HG03159 (cell line): ENCODE results near the gene VASH2.
"Not testable (repeated sequence)": the region's sequence is repeated elsewhere in the genome, so short reads cannot be mapped to it uniquely, and the experiment has no call there.

Experiments used
- ATAC-seq: cut with Tn5 transposase; IDR thresholded peaks from one replicate; pipeline ENCODE4 v1.9.1; 2021; ENCODE audit warnings: mild to moderate bottlenecking, moderate library complexity; ENCODE audit not compliant: unreplicated experiment

VASH2 gene

DNA sequence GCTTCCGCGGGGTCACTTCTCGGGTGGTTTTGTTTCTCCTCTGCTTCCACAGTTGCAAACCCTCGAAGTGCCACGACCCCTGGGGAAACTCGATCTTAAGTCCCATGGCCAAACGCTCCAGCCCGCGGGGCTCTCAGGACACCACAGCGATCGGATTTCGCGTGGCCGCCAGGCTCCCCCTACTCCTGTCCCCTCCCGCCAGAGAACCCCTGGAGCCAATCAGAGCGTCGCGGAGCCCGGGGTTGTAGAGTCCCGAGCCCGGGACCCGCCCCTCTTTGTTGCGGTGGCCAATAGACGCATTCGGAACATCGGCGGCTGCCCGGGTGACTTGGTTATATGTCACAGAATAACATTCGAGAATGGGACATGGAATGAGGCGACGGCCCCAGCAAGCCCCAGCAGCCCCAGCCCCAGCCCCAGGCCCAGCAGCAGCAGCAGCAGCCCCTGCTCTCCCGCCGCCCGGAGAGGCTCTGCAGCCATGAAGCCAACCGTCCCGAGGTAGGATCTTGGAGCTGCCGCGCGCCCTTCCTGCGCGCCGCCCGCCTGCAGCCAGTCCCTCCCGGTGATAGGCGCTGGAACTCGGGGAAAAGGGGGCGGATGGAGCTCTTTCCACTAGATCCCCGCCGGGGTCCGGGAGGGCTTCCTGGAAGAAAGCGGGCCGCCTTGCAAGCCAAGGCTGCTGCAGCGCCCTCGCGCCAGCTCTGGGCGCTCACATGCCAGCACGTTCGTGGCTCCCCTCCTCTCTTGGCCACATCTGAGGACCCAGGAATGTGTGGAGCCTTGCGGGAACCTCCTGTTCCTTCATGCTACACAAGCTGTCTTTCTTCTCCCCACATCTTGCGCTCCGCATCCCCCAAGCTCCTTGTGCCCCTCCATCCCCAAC lies at the start of gene VASH2:
Gene VASH2, plus strand, starts transcription at position 299 of the 883 bp plus-strand sequence. CDS start 1,002 bp downstream, outside the sequence.
- ATAC-seq: peak; percentile 95

DNA sequence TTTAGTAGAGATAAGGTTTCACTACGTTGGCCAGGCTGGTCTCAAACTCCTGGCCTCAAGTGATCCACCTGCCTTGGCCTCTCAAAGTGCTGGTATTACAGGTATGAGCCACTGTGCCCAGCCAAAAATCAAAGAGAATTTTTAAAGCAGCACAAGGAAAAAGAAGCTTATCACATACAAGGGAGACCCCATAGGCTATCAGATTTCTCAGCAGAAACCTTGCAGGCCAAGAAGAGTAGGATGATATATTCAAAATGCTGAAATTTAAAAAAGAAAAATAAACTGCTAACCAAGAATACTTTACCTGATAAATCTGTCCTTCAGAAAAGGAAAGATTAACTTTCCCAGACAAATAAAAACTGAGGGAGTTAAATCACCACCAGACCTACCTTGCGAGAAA lies 49.1 kb upstream of the VASH2 start:
- ATAC-seq: no peak

GRCh38 chr1:212902054-212902453 lies 48.3 kb upstream of the VASH2 start:
- no peak for ATAC-seq

DNA sequence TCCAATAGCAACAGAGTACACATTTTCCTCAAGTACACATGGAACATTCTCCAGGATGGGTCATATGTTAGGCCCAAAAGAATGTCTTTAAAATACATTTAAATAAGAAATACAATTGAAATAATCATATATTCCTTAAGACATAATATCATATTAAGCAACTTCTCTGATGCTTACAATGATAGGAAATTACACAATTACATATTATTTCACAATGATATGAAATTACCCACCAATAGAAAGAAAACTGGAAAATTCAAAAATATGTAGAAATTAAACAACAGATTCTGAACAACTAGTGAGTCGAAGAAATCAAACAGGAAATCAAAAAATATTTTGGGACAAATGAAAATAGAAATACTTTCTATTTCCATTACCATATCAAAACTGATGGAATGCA lies 46.7 kb upstream of the VASH2 start:
- ATAC-seq: no peak

GRCh38 chr1:212908071-212908470 lies 42.3 kb upstream of the VASH2 start:
- not testable (repeated sequence) for ATAC-seq

- no peak for ATAC-seq
Measured at GRCh38 chr1:212908971-212909370, 41.4 kb upstream of the VASH2 start.

DNA sequence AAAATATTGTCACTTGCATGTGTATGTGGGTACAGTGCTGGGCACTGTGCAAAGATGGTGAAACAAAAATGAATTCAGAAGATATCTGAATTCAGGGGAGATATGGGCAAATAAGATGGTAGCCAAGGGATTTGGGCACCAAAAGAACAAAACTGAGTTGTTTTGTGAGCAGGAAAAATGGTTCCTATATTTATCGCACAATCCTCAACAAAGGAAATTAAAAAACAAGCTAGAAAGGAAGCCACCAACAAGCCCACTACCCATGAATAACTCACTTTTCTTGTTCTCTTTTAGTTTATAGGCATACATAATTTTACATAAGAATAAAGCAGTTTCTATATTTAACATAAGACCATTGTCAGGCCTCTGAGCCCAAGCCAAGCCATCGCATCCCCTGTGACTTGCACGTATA lies 40.7 kb upstream of the VASH2 start:
- no peak for ATAC-seq

DNA sequence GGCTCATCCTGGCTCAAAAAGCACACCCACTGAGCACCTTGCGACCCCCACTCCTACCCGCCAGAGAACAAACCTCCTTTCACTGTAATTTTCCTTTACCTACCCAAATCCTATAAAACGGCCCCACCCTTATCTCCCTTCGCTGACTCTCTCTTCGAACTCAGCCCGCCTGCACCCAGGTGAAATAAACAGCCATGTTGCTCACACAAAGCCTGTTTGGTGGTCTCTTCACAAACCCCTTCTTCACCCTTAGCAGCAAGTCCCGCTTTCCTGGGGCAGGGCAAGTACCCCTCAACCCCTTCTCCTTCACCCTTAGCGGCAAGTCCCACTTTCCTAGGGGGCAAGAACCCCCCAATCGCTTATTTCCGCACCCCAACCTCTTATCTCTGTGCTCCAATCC lies 40.1 kb upstream of the VASH2 start:
- not testable (repeated sequence) for ATAC-seq

DNA sequence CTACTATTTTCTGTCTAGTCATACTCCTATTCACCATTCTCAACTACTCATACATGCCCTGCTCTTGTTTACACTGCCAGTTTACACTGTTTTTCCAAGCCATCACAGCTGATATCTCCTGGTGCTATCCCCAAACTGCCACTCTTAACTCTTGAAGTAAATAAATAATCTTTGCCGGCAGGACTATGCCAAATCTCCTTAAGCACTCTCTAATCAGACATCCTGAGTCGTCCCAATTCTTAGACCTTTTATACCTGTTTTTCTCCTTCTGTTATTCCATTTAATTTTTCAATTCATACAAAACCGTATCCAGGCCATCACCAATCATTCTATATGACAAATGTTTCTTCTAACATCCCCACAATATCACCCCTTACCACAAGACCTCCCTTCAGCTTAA lies 36.7 kb upstream of the VASH2 start:
- not testable (repeated sequence) for ATAC-seq

- ATAC-seq: not testable (repeated sequence)
Measured at GRCh38 chr1:212914110-212914509, 36.2 kb upstream of the VASH2 start.

GRCh38 chr1:212914789-212915188 lies 35.6 kb upstream of the VASH2 start:
- ATAC-seq: no peak

DNA sequence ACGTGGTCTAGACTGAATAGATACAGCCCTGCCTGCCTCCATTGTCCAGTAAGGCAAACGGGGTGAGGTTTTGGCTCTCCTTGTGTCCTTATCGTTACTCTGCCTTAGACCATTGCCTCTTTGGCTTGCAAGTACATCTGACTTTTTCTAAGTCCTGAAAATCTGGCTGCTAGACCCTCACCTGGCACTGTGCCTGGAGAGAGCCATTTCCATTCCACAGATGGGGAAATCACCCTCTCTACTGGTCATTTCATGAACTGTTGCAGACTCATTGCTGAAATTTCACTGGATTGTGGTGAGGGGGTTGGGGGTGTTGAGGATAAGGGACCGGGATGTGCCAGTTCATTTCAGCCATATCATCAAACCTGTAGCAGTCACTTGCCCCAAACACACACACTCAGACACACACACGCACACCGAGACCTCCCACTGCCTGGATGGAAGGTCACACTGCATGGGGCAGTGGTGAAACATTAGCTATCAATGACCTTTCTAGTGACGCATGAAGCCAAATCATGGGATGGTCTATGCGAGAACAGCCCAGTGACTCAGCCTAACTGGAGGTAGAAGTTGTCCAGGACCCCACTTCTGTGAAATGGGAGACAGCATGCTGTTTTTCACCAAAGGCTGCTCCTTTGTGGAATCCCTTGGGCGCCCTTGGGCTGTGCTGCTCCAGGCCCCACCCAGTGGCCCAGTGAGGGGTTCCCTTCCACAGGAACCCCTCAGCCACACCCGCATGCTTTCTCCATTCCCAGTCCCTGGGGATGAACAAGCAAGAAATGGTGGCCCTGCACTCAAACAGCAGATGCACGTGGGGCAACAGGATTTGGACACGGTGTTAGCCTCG lies 34.9 kb upstream of the VASH2 start:
- no peak for ATAC-seq

- ATAC-seq: no peak
Measured at GRCh38 chr1:212916481-212917133, 33.7 kb upstream of the VASH2 start.

GRCh38 chr1:212917134-212917485 lies 33.2 kb upstream of the VASH2 start:
- no peak for ATAC-seq

DNA sequence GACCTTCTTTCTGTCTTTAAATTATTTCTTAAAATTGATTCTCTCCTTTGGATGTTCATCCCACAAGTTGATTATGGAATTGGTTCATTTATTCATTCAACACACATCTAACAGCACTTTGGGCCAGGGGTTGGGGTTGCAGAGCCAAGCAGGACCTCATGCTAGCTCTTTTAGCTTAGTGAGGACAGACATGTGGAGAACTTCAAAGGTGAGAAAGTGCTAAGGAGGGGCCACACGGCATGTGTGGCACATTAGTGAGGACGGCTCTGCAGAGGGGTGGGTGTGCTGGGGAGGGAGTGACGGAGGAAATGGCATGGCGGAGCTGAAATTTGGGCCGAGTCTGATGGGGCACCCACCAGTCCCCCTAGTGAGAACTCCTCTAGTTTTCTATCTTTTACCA lies 32.5 kb upstream of the VASH2 start:
- no peak for ATAC-seq

DNA sequence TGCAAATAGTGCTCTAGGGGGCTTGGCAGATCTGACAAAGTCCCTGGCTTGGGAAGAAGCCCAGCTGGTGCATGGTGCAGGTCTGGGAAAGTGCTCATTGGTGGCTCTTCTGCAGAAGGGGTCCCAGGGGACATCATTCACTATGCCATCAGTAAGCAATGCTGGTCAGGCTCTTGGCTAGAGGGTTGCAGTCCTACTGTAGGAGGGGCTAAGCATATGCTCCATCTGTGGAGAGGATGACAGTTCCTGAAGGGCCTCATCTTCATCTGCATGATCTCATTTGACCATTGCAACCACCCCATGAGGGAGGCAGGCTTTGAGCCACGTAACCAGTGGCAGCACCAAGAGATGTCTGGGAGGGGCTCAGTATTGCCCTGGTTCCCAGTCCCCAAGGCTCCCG lies 31.5 kb upstream of the VASH2 start:
- ATAC-seq: no peak

DNA sequence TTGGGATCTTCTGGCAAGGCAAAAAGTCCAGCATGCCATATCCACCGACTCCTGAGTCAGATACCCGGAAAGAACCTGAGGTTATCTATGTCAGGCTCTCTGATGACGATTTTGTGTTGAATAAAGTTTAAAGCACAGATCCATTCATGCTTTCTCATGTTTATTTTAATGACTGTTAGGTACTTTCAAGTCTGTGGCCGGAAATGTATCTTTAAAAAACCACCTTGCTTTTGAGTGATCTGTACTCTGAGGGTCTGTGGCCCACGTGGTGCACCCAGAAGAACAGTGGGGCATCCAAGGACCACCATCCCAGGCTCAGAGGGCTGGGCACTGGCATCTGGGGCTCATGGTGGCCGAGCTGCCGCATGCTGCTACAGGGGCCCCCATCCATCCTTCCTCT lies 30.1 kb upstream of the VASH2 start:
- no peak for ATAC-seq

DNA sequence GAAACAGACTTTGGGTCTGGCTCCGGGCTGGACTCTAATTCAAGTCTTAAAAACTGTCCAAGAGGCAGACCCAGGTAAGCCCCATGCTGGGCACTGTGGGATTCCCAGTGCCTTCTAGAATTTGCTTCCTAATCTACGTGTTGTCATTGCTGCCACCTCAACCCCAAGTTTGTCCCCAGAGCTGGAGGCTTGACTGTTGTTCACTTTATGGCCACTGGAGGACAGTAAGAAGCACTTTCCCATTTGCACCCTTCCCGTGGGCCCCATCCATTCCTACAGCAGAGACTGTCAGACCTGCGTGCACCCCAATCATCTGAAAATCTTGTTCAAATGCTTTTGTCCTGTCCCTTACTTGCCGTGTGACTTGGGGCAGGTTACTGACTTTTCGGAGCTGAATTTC lies 29.4 kb upstream of the VASH2 start:
- no peak for ATAC-seq

GRCh38 chr1:212922016-212922415 lies 28.3 kb upstream of the VASH2 start:
- no peak for ATAC-seq

DNA sequence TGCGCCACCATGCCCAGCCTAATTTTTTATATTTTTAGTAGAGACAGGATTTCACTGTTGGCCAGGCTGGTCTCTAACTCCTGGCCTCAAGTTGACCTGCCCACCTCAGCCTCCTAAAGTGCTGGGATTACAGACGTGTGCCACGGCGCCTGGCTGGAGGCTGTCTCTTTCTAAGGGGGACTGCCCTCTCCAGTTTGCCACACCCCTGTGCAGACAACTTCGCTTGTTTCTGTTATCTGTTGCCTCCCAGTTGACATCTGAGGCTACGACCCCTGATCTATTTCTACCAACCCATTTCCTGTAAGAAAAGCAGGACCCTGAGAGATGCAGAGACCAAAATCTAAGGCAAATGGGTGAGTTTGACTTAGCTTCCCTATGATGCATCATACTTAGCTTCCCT lies 24.0 kb upstream of the VASH2 start:
- no peak for ATAC-seq
